Activated T-helper 1 cell treated with anti-CD3 and anti-CD28 coated beads, Interleukin-2, amount 50 U/mL, for 16 hours (primary cell): Measurements from ENCODE around the gene RAB11A.

Experiments
- DNase-seq, 2 donors: peaks; one replicate each; pipeline ENCODE4 v3.0.0-alpha.2; 2020; ENCODE audit warnings: low read depth in 1 of 2, low spot score in 1 of 2

The RAB11A gene

GRCh38 chr15:65883571-65883970, 14.3 kb downstream of the RAB11A start:
- no peak for DNase-seq

GRCh38 chr15:65884511-65884910, 15.2 kb downstream of the RAB11A start:
- no peak for DNase-seq

- DNase-seq: no peak
Observed at GRCh38 chr15:65885668-65886218, 16.5 kb downstream of the RAB11A start.

- peak in 1 of 2 donors; percentile 11 for DNase-seq
Observed at GRCh38 chr15:65887565-65887964, 18.3 kb downstream of the RAB11A start.

GRCh38 chr15:65888981-65889380, 19.7 kb downstream of the RAB11A start:
- no peak for DNase-seq

- DNase-seq: no peak
Observed at GRCh38 chr15:65893060-65893459, 23.8 kb downstream of the RAB11A start.

- no peak for DNase-seq
Observed at GRCh38 chr15:65896236-65896635, 26.9 kb downstream of the RAB11A start.

- DNase-seq: no peak
Observed at GRCh38 chr15:65900488-65900887, 31.2 kb downstream of the RAB11A start.

GRCh38 chr15:65901336-65901735, 32.0 kb downstream of the RAB11A start:
- DNase-seq: no peak

GRCh38 chr15:65901836-65902235, 32.5 kb downstream of the RAB11A start:
- DNase-seq: no peak

GRCh38 chr15:65902373-65902772, 33.1 kb downstream of the RAB11A start:
- no peak for DNase-seq

- DNase-seq: no peak
Observed at GRCh38 chr15:65903296-65904073, 34.2 kb downstream of the RAB11A start.

GRCh38 chr15:65904301-65904700, 35.0 kb downstream of the RAB11A start:
- no peak for DNase-seq

GRCh38 chr15:65906396-65906795, 37.1 kb downstream of the RAB11A start:
- no peak for DNase-seq

GRCh38 chr15:65907661-65908060, 38.4 kb downstream of the RAB11A start:
- DNase-seq: no peak

- DNase-seq: no peak
Observed at GRCh38 chr15:65908876-65909275, 39.6 kb downstream of the RAB11A start.

GRCh38 chr15:65909831-65910230, 40.5 kb downstream of the RAB11A start:
- no peak for DNase-seq

- DNase-seq: no peak
Observed at GRCh38 chr15:65910341-65910740, 41.0 kb downstream of the RAB11A start.

- no peak for DNase-seq
Observed at GRCh38 chr15:65912235-65912634, 42.9 kb downstream of the RAB11A start.

- DNase-seq: no peak
Observed at GRCh38 chr15:65913631-65914199, 44.4 kb downstream of the RAB11A start.

- DNase-seq: no peak
Observed at GRCh38 chr15:65914386-65914785, 45.1 kb downstream of the RAB11A start.
